Activated CD4-positive, alpha-beta T cell treated with anti-CD3 and anti-CD28 coated beads for 24 hours (primary cell): ENCODE data around the gene ZCCHC7.
"Not testable (repeated sequence)": the region's sequence is repeated elsewhere in the genome, so short reads cannot be mapped to it uniquely, and the experiment has no call there.

Source experiments
- DNase-seq, 2 donors: peaks; one replicate each; pipeline ENCODE4 v3.0.0-alpha.2; 2020; ENCODE audit warnings: low read depth in 2 of 2

ZCCHC7 gene

GRCh38 chr9:37174247-37174646 is 53.9 kb downstream of the ZCCHC7 start:
- no peak for DNase-seq

GRCh38 chr9:37178742-37179141 is 58.4 kb downstream of the ZCCHC7 start:
- no peak for DNase-seq

GRCh38 chr9:37179576-37179975 is 59.2 kb downstream of the ZCCHC7 start:
- no peak for DNase-seq

- no peak for DNase-seq
Measured at GRCh38 chr9:37180138-37180537, 59.8 kb downstream of the ZCCHC7 start.

- DNase-seq, result no peak
Measured at GRCh38 chr9:37182718-37183117, 62.3 kb downstream of the ZCCHC7 start.

- no peak for DNase-seq
Measured at GRCh38 chr9:37184905-37185867, 64.8 kb downstream of the ZCCHC7 start.

GRCh38 chr9:37187292-37187691 is 66.9 kb downstream of the ZCCHC7 start:
- no peak for DNase-seq

GRCh38 chr9:37187713-37188439 is 67.5 kb downstream of the ZCCHC7 start:
- no peak for DNase-seq

- not testable (repeated sequence) for DNase-seq
Measured at GRCh38 chr9:37190739-37191138, 70.4 kb downstream of the ZCCHC7 start.

GRCh38 chr9:37191403-37192089 is 71.2 kb downstream of the ZCCHC7 start:
- no peak for DNase-seq

- no peak for DNase-seq
Measured at GRCh38 chr9:37192803-37193202, 72.4 kb downstream of the ZCCHC7 start.

- DNase-seq, result no peak
Measured at GRCh38 chr9:37197158-37198038, 77.0 kb downstream of the ZCCHC7 start.

GRCh38 chr9:37198039-37198729 is 77.8 kb downstream of the ZCCHC7 start:
- DNase-seq, result no peak

- DNase-seq, result no peak
Measured at GRCh38 chr9:37198831-37199230, 78.5 kb downstream of the ZCCHC7 start.

- no peak for DNase-seq
Measured at GRCh38 chr9:37200433-37201005, 80.1 kb downstream of the ZCCHC7 start.

GRCh38 chr9:37201581-37201980 is 81.2 kb downstream of the ZCCHC7 start:
- DNase-seq, result no peak

- DNase-seq, result no peak
Measured at GRCh38 chr9:37202091-37202490, 81.7 kb downstream of the ZCCHC7 start.

GRCh38 chr9:37203456-37203855 is 83.1 kb downstream of the ZCCHC7 start:
- not testable (repeated sequence) for DNase-seq

GRCh38 chr9:37206121-37206620 is 85.8 kb downstream of the ZCCHC7 start:
- no peak for DNase-seq
